Neural cell (in vitro differentiated cells): ENCODE data around the gene PSD2. TPM values are rescaled to one million over a fixed set of nuclear protein-coding genes. Genes with fewer than 3 reads are reported as not detected.

ENCODE experiments used
- H2AFZ ChIP-seq: fragments of 200-600, 300-800 bp; sonication (generic), shearing (Covaris generic); 2 replicates; pipeline ENCODE4 v1.6.0; 2014; ENCODE audit warnings: low read depth, mild to moderate bottlenecking, antibody characterized with exemption, low read length, moderate library complexity
- H3F3A ChIP-seq: fragments of 200-600 bp; shearing (Covaris generic); 2 replicates; pipeline ENCODE4 v1.6.1; 2016; ENCODE audit warnings: mild to moderate bottlenecking, moderate library complexity, mixed read lengths, antibody characterized with exemption, low read length; ENCODE audit not compliant: insufficient read depth, poor library complexity, severe bottlenecking
- H3K27ac ChIP-seq: fragments of 200-600, 300-800 bp; sonication (generic), shearing (Covaris generic); 2 replicates; pipeline ENCODE4 v1.5.1; 2014; ENCODE audit warnings: mild to moderate bottlenecking, low read length, moderate library complexity
- H3K27me3 ChIP-seq: fragments of 300-800, 200-600 bp; sonication (generic), shearing (Covaris generic); 2 replicates; pipeline ENCODE4 v1.6.0; 2014; ENCODE audit warnings: mild to moderate bottlenecking, low read depth, low read length, moderate library complexity; ENCODE audit not compliant: insufficient read depth
- H3K36me3 ChIP-seq: fragments of 300-800, 200-600 bp; sonication (generic), shearing (Covaris generic); 2 replicates; pipeline ENCODE4 v1.5.1; 2014; ENCODE audit warnings: mild to moderate bottlenecking, antibody characterized with exemption, low read length, moderate library complexity; ENCODE audit not compliant: insufficient read depth
- H3K4me2 ChIP-seq: fragments of 300-800, 200-600 bp; sonication (generic), shearing (Covaris generic); 2 replicates; pipeline ENCODE4 v1.6.0; 2014; ENCODE audit warnings: mild to moderate bottlenecking, low read length
- H3K4me3 ChIP-seq: fragments of 300-800, 200-600 bp; sonication (generic), shearing (Covaris generic); 2 replicates; pipeline ENCODE4 v1.5.1; 2014; ENCODE audit warnings: mild to moderate bottlenecking, low read length, moderate library complexity
- H3K79me2 ChIP-seq: fragments of 200-600 bp; shearing (Covaris generic); replicated peaks from 2 replicates; pipeline ENCODE4 v1.6.0; 2014; ENCODE audit warnings: mild to moderate bottlenecking, low read length, moderate library complexity; ENCODE audit not compliant: insufficient read depth
- H3K9ac ChIP-seq: fragments of 300-800, 200-600 bp; sonication (generic), shearing (Covaris generic); 2 replicates; pipeline ENCODE4 v1.6.1; 2016; ENCODE audit warnings: mild to moderate bottlenecking, low read length, mixed read lengths
- H3K9me2 ChIP-seq: fragments of 200-600 bp; shearing (Covaris generic); 2 replicates; pipeline ENCODE4 v1.6.1; 2016; ENCODE audit warnings: mild to moderate bottlenecking, low read length, mixed read lengths; ENCODE audit not compliant: insufficient read depth
- H3K9me3 ChIP-seq: fragments of 200-600, 300-800 bp; sonication (generic), shearing (Covaris generic); 2 replicates; pipeline ENCODE4 v1.6.1; 2016; ENCODE audit warnings: mild to moderate bottlenecking, mixed run types, low read length, moderate library complexity, mixed read lengths
- H4K20me1 ChIP-seq: fragments of 200-600 bp; shearing (Covaris generic); 2 replicates; pipeline ENCODE4 v1.6.1; 2016; ENCODE audit warnings: mild to moderate bottlenecking, mixed run types; ENCODE audit not compliant: insufficient read depth
- EP300 ChIP-seq: fragments of 450-650 bp; conservative IDR thresholded peaks from 2 replicates; pipeline ENCODE4 v1.6.1; 2014; ENCODE audit warnings: antibody characterized with exemption, mild to moderate bottlenecking, moderate library complexity; ENCODE audit not compliant: poor library complexity, severe bottlenecking
- EZH2 ChIP-seq: fragments of 200-600, 300-800 bp; shearing (Covaris generic), sonication (generic); IDR thresholded peaks from 2 replicates; pipeline ENCODE4 v1.6.1; 2014; ENCODE audit warnings: antibody characterized with exemption, low read length, borderline replicate concordance, mild to moderate bottlenecking; ENCODE audit not compliant: insufficient read depth, poor library complexity, severe bottlenecking
- MXI1 ChIP-seq: fragments of 450-650 bp; conservative IDR thresholded peaks from 2 replicates; pipeline ENCODE4 v1.6.1; 2014; ENCODE audit warnings: antibody characterized with exemption, mild to moderate bottlenecking; ENCODE audit not compliant: poor library complexity, severe bottlenecking
- POLR2AphosphoS5 ChIP-seq: IDR thresholded peaks from 2 replicates; pipeline ENCODE4 v1.6.1; 2012
- RAD21 ChIP-seq: fragments of 450-650 bp; conservative IDR thresholded peaks from 2 replicates; pipeline ENCODE4 v1.6.1; 2014; ENCODE audit warnings: antibody characterized with exemption, mild to moderate bottlenecking, moderate library complexity
- REST ChIP-seq: IDR thresholded peaks from 2 replicates; pipeline ENCODE4 v1.6.1; 2012; ENCODE audit warnings: borderline replicate concordance
- SMC3 ChIP-seq: fragments of 450-650 bp; conservative IDR thresholded peaks from 2 replicates; pipeline ENCODE4 v1.6.1; 2014; ENCODE audit warnings: antibody characterized with exemption, mild to moderate bottlenecking, moderate library complexity; ENCODE audit not compliant: poor library complexity
- TAF1 ChIP-seq: IDR thresholded peaks from 2 replicates; pipeline ENCODE4 v1.6.1; 2012; ENCODE audit warnings: low read depth
- polyA plus RNA-seq: library from polyadenylated mRNA; depleted of rRNA; stranded (reverse); fragments of >200 nt; gene quantifications from 2 replicates; pipeline ENCODE4 v1.2.3, GENCODE V29; 2014
- TF ChIP-seq, protein P1 (sequence below): fragments of 450-650 bp; IDR thresholded peaks from 2 replicates; pipeline ENCODE4 v1.5.1; 2014; ENCODE audit warnings: antibody characterized with exemption, mild to moderate bottlenecking, moderate library complexity; ENCODE audit not compliant: poor library complexity, severe bottlenecking

PSD2 gene
- polyA plus RNA-seq, 1 donor from 2014 or later: 33.4 TPM

GRCh38 chr5:139869042-139869790 is 73.6 kb downstream of the PSD2 start:
- H3K9ac ChIP-seq: no peak overlapping the region
- no peaks in the 10 kb centered on the region for H3K9me3 ChIP-seq
- no peak overlapping the region for H3K27ac ChIP-seq

GRCh38 chr5:139870677-139871076 is 75.1 kb downstream of the PSD2 start:
- no peaks in the 10 kb centered on the region for H3K79me2 ChIP-seq
- H3K9me3 ChIP-seq: no peaks in the 10 kb centered on the region
- H3K36me3 ChIP-seq: no peaks in the 10 kb centered on the region
- no peak overlapping the region for H3K4me2 ChIP-seq
- H3K27me3 ChIP-seq: no peaks in the 10 kb centered on the region
- no peaks in the 10 kb centered on the region for H3K9me2 ChIP-seq
- H3K9ac ChIP-seq: no peak overlapping the region
- H2AFZ ChIP-seq: no peak overlapping the region
- no peak overlapping the region for H3K4me3 ChIP-seq
- no peak overlapping the region for H3K27ac ChIP-seq
- H3F3A ChIP-seq: no peaks in the 10 kb centered on the region
- H4K20me1 ChIP-seq: no peaks in the 10 kb centered on the region
- TF ChIP-seq, protein P1, sequence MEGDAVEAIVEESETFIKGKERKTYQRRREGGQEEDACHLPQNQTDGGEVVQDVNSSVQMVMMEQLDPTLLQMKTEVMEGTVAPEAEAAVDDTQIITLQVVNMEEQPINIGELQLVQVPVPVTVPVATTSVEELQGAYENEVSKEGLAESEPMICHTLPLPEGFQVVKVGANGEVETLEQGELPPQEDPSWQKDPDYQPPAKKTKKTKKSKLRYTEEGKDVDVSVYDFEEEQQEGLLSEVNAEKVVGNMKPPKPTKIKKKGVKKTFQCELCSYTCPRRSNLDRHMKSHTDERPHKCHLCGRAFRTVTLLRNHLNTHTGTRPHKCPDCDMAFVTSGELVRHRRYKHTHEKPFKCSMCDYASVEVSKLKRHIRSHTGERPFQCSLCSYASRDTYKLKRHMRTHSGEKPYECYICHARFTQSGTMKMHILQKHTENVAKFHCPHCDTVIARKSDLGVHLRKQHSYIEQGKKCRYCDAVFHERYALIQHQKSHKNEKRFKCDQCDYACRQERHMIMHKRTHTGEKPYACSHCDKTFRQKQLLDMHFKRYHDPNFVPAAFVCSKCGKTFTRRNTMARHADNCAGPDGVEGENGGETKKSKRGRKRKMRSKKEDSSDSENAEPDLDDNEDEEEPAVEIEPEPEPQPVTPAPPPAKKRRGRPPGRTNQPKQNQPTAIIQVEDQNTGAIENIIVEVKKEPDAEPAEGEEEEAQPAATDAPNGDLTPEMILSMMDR: no peak
- TF ChIP-seq TAF1 (no peak), RAD21 (no peak), MXI1 (no peak), EP300 (no peak), POLR2AphosphoS5 (no peak), EZH2 (no peak), SMC3 (no peak)

More at GRCh38 chr5:139869042-139869790, 73.6 kb downstream of the PSD2 start:
- H2AFZ ChIP-seq: no peak overlapping the region
- H3K36me3 ChIP-seq: no peaks in the 10 kb centered on the region
- H3K4me3 ChIP-seq: no peak overlapping the region
- TF ChIP-seq REST: no peak
- TF ChIP-seq, protein P1: no peak
- TF ChIP-seq SMC3: no peak
- TF ChIP-seq EZH2: no peak
- no peak for TF ChIP-seq EP300
- no peak for TF ChIP-seq POLR2AphosphoS5
- TF ChIP-seq RAD21: no peak
- TF ChIP-seq MXI1: no peak
- TF ChIP-seq TAF1: no peak
- H4K20me1 ChIP-seq: no peaks in the 10 kb centered on the region
- H3K9me2 ChIP-seq: no peaks in the 10 kb centered on the region
- H3F3A ChIP-seq: no peaks in the 10 kb centered on the region
- no peaks in the 10 kb centered on the region for H3K27me3 ChIP-seq
- no peaks in the 10 kb centered on the region for H3K79me2 ChIP-seq
- H3K4me2 ChIP-seq: no peak overlapping the region
